ENCODE data around the gene ALKBH7. TPM values are rescaled to one million over a fixed set of nuclear protein-coding genes. Genes with fewer than 3 reads are reported as not detected.
"Not testable (repeated sequence)": the region's sequence is repeated elsewhere in the genome, so short reads cannot be mapped to it uniquely, and the experiment has no call there.

Gene ALKBH7
- total RNA-seq, 1 experiment from 2014 or later: 27.2 TPM

GRCh38 chr19:6357174-6357573, 15.4 kb upstream of the ALKBH7 start:
- CTCF ChIA-PET: no interaction called here
- Mint-ChIP-seq H3K4me3 (ENCODE audit: low read depth, unreplicated experiment) (no peak overlapping the region), H3K4me1 (ENCODE audit: low read depth, unreplicated experiment) (peaks cover 9% of the 10 kb centered on the region), H3K36me3 (ENCODE audit: insufficient read depth, unreplicated experiment) (peaks cover 14% of the 10 kb centered on the region), H3K27me3 (ENCODE audit: unreplicated experiment) (no peaks in the 10 kb centered on the region), H3K27ac (ENCODE audit: unreplicated experiment) (no peak overlapping the region), H3K9me3 (ENCODE audit: low read depth, unreplicated experiment) (no peaks in the 10 kb centered on the region)
- intact Hi-C loops (cut with micrococcal nuclease; ENCODE audit: unreplicated experiment): loop anchor here (10.0 kb wide), 1 partner anchor 192 kb away; no protein-coding TSS in a partner anchor
- DNase-seq: no peak
- BruUV-seq (replicated peaks): no TSS peak
- TF ChIP-seq CTCF (IDR thresholded peaks at IDR 0.05; ENCODE audit: unreplicated experiment): no peak

DNA sequence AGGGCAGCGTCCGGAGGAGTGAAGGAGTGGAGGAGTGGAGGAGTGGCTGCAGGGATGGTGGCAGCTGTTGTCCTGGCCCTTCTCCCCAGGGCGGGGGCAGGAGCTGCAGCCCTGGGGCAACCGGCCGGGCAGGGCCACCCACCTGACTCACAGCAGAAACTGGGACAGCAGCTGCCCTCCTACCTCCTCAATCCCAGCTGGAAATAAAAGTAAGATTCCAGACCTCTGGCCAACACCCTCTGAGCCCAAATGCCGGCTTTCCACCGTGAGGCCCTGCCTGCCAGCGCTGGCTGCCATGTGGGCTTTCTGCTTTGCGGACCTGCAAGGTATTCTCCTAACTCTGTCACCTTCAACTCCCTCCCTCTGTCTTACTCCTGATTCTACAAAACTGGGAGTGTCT, 14.6 kb upstream of the ALKBH7 start:
- H3K9me3 Mint-ChIP-seq (ENCODE audit: low read depth, unreplicated experiment): no peaks in the 10 kb centered on the region
- no peaks in the 10 kb centered on the region for H3K27me3 Mint-ChIP-seq (ENCODE audit: unreplicated experiment)
- CTCF ChIA-PET: no interaction called here
- peaks cover 21% of the 10 kb centered on the region for H3K36me3 Mint-ChIP-seq (ENCODE audit: insufficient read depth, unreplicated experiment)
- no TSS peak for BruUV-seq (replicated peaks)
- no peak overlapping the region for H3K27ac Mint-ChIP-seq (ENCODE audit: unreplicated experiment)
- intact Hi-C loops (cut with micrococcal nuclease; ENCODE audit: unreplicated experiment): loop anchor here (10.0 kb wide), 1 partner anchor 193 kb away; no protein-coding TSS in a partner anchor
- peak; percentile 8 for DNase-seq
- H3K4me1 Mint-ChIP-seq (ENCODE audit: low read depth, unreplicated experiment): peaks cover 9% of the 10 kb centered on the region
- no peak overlapping the region for H3K4me3 Mint-ChIP-seq (ENCODE audit: low read depth, unreplicated experiment)
- TF ChIP-seq CTCF (IDR thresholded peaks at IDR 0.05; ENCODE audit: unreplicated experiment): no peak

GRCh38 chr19:6359568-6360341, 12.8 kb upstream of the ALKBH7 start:
- BruUV-seq (replicated peaks): no TSS peak
- Mint-ChIP-seq H3K4me1 (ENCODE audit: low read depth, unreplicated experiment) (peaks cover 9% of the 10 kb centered on the region), H3K36me3 (ENCODE audit: insufficient read depth, unreplicated experiment) (peaks cover 26% of the 10 kb centered on the region), H3K9me3 (ENCODE audit: low read depth, unreplicated experiment) (no peaks in the 10 kb centered on the region), H3K4me3 (ENCODE audit: low read depth, unreplicated experiment) (no peak overlapping the region), H3K27ac (ENCODE audit: unreplicated experiment) (no peak overlapping the region), H3K27me3 (ENCODE audit: unreplicated experiment) (no peaks in the 10 kb centered on the region)
- no peak for DNase-seq
- intact Hi-C loops (cut with micrococcal nuclease; ENCODE audit: unreplicated experiment): loop anchor here (10.0 kb wide), 1 partner anchor 195 kb away; no protein-coding TSS in a partner anchor
- CTCF ChIA-PET: interaction anchor here (0.6 kb wide), 1 partner anchor 105 kb away, joined by 3 read pairs; no protein-coding TSS in a partner anchor
- no peak for TF ChIP-seq CTCF (IDR thresholded peaks at IDR 0.05; ENCODE audit: unreplicated experiment)

DNA sequence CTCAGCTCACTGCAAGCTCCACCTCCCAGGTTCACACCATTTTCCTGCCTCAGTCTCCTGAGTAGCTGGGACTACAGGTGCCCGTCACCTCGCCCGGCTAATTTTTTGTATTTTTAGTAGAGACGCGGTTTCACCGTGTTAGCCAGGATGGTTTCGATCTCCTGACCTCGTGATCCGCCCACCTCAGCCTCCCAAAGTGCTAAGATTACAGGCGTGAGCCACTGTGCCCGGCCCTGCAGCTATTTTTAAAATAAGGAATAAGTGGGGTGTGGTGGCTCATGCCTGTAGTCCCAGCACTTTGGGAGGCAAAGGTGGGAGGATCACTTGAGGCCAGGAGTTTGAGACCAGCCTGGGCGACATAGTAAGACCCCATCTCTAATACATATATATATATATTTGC, 12.1 kb upstream of the ALKBH7 start:
- H3K9me3 Mint-ChIP-seq (ENCODE audit: low read depth, unreplicated experiment); CTCF ChIA-PET; H3K27me3 Mint-ChIP-seq (ENCODE audit: unreplicated experiment); BruUV-seq (replicated peaks); H3K27ac Mint-ChIP-seq (ENCODE audit: unreplicated experiment); H3K4me3 Mint-ChIP-seq (ENCODE audit: low read depth, unreplicated experiment); H3K4me1 Mint-ChIP-seq (ENCODE audit: low read depth, unreplicated experiment); intact Hi-C loops (cut with micrococcal nuclease; ENCODE audit: unreplicated experiment); DNase-seq: not testable (repeated sequence)
- peaks cover 31% of the 10 kb centered on the region for H3K36me3 Mint-ChIP-seq (ENCODE audit: insufficient read depth, unreplicated experiment)

- intact Hi-C loops (cut with micrococcal nuclease; ENCODE audit: unreplicated experiment); H3K9me3 Mint-ChIP-seq (ENCODE audit: low read depth, unreplicated experiment); BruUV-seq (replicated peaks); H3K27ac Mint-ChIP-seq (ENCODE audit: unreplicated experiment); H3K4me1 Mint-ChIP-seq (ENCODE audit: low read depth, unreplicated experiment); H3K27me3 Mint-ChIP-seq (ENCODE audit: unreplicated experiment); DNase-seq: not testable (repeated sequence)
- Mint-ChIP-seq H3K4me3 (ENCODE audit: low read depth, unreplicated experiment) (peak overlapping the region; percentile 79), H3K36me3 (ENCODE audit: insufficient read depth, unreplicated experiment) (peaks cover 35% of the 10 kb centered on the region)
- CTCF ChIA-PET: interaction anchor here (1.0 kb wide), 1 partner anchor 12 kb away, joined by 14 read pairs; the partner anchor contains the start of gene ALKBH7
These were observed 11.8 kb upstream of the ALKBH7 start for GRCh38 chr19:6360857-6361216.
